Pancreas (tissue), 10 donors: ENCODE results near the gene SARS1. TPM values are rescaled to one million over a fixed set of nuclear protein-coding genes. Genes with fewer than 3 reads are reported as not detected.

Experiments used
- ATAC-seq, 4 donors: fragments of 200-7000 bp; cut with Tn5 transposase; one replicate each; pipeline versions ENCODE4 v1.8.0 to v1.9.1; 2020; ENCODE audit warnings: mild to moderate bottlenecking in 4 of 4, moderate library complexity in 4 of 4
- DNase-seq, 6 donors: peaks; one replicate each; pipeline ENCODE4 v3.0.0-alpha.2; 2020
- FAIRE-seq: peaks from 2 replicates; lab custom pipeline; 2012; peaks lifted over from hg19 to GRCh38; lab: Jason Lieb, UNC
- H3K27ac ChIP-seq, 4 donors: fragments of 200-600 bp; sonication (generic); 1 replicate in 3 of 4; 2 replicates in 1 of 4; pipeline versions ENCODE4 v1.5.0 to v1.8.0; 2020
- H3K27me3 ChIP-seq, 4 donors: fragments of 200-600 bp; one replicate each; pipeline ENCODE4 v1.8.0; 2021
- H3K36me3 ChIP-seq, 3 donors: fragments of 200-600 bp; sonication (generic) in 1 of 3; one replicate each; pipeline versions ENCODE4 v1.5.0 to v1.8.0; 2020 to 2021
- H3K4me1 ChIP-seq, 3 donors: fragments of 200-600 bp; one replicate each; pipeline ENCODE4 v1.8.0; 2021
- H3K4me3 ChIP-seq, 4 donors: fragments of 200-600 bp; sonication (generic) in 2 of 4; one replicate each; pipeline versions ENCODE4 v1.5.0 to v1.8.0; 2020 to 2021
- H3K9me3 ChIP-seq, 4 donors: fragments of 200-600 bp; one replicate each; pipeline ENCODE4 v1.8.0; 2021
- WGBS, 2 donors: extraction: QIAGEN DNeasy Blood & Tissue Kit; methylation state at CpG; one replicate each; pipeline ENCODE4 v1.1.7; 2013; 5-methylcytosine and 5-hydroxymethylcytosine counted together
- intact Hi-C, 3 donors: fragments of 100-400 bp; cut with DNase I; formaldehyde crosslinking; loops; one replicate each; pipeline versions ENCODE4 v1.11.1 to v1.14.2; 2022
- polyA plus RNA-seq, 2 donors: library from polyadenylated mRNA; stranded (reverse); fragments of 200-250 nt; gene quantifications; one replicate each; pipeline ENCODE4 v1.2.3, GENCODE V29; 2013
- total RNA-seq, 6 donors: library from RNA; stranded (reverse); fragmentation: NEBNext Ultra II Directional in 4 of 6; extraction: Animal tissue kit (Norgen Biotek cat#: 25700) in 4 of 6; gene quantifications; one replicate each; pipeline versions ENCODE4 v1.2.1 to v1.2.4, GENCODE V29; 2021 to 2023
- TF ChIP-seq, protein P1 (sequence below), 4 donors: fragments of 200-600 bp; sonication (generic) in 3 of 4; IDR thresholded peaks; one replicate each; pipeline versions ENCODE4 v1.5.0 to v1.8.0; 2021; ENCODE audit warnings: antibody characterized with exemption in 4 of 4
- donor health status: healthy with polysubstance abuse.
- donor health status: DM: no; HTN: no; CAD: no; lungs with moderate emphysema.
- donor health status: DM: no; HTN: no; CAD: no.
- donor health status: control.
- donor health status: control.
- donor health status: Bipolar disorder and iron deficiency.
- donor health status: DM: yes; HTN: yes; CAD: no.
- donor health status: DM: no; HTN: no; CAD: no.
- donor health status: DM: no; HTN: no; CAD: no.
- donor health status: DM: yes; HTN: yes; CAD: no.

SARS1 gene
- total and polyA plus RNA-seq, 8 donors = 50.5 to 270 (median 115) TPM

DNA sequence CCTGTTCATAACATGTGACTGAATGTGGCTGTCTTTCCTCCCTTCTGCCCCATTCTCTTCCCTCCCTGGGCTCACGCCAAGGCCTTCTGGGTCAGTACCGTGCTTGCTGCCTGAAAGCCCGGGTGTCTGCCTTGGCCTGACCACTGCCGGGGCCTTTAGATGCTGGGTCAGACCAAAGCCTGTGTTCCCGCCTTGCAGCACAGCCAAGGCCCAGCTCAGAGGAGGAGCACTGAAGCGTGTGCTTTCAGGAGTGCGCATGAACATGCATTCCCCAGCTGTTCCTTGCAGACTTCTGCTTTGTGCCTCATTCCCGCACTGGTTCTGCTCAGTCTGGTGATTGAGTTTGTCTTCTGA lies 27.0 kb upstream of the SARS1 start:
- H3K4me1 ChIP-seq = peaks cover 14 to 55% (median 30%) of the 10 kb centered on the region in 3 donors
- TF ChIP-seq, protein P1, sequence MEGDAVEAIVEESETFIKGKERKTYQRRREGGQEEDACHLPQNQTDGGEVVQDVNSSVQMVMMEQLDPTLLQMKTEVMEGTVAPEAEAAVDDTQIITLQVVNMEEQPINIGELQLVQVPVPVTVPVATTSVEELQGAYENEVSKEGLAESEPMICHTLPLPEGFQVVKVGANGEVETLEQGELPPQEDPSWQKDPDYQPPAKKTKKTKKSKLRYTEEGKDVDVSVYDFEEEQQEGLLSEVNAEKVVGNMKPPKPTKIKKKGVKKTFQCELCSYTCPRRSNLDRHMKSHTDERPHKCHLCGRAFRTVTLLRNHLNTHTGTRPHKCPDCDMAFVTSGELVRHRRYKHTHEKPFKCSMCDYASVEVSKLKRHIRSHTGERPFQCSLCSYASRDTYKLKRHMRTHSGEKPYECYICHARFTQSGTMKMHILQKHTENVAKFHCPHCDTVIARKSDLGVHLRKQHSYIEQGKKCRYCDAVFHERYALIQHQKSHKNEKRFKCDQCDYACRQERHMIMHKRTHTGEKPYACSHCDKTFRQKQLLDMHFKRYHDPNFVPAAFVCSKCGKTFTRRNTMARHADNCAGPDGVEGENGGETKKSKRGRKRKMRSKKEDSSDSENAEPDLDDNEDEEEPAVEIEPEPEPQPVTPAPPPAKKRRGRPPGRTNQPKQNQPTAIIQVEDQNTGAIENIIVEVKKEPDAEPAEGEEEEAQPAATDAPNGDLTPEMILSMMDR (IDR thresholded peaks at IDR 0.05) = no peak
- no peaks in the 10 kb centered on the region for H3K9me3 ChIP-seq
- FAIRE-seq (no peak), DNase-seq (no peak), ATAC-seq (peak in 3 of 4 donors; percentile 21 to 54 (median 30))
- H3K4me3 ChIP-seq = no peak overlapping the region
- no peaks in the 10 kb centered on the region for H3K27me3 ChIP-seq
- no peak overlapping the region for H3K27ac ChIP-seq
- 54 to 55% methylated on average over 8 of the region's 8 CpGs for WGBS, 2 donors
- intact Hi-C loops = no loop called here
- peaks cover 0 to 8% (median 0%) of the 10 kb centered on the region in 3 donors for H3K36me3 ChIP-seq

DNA sequence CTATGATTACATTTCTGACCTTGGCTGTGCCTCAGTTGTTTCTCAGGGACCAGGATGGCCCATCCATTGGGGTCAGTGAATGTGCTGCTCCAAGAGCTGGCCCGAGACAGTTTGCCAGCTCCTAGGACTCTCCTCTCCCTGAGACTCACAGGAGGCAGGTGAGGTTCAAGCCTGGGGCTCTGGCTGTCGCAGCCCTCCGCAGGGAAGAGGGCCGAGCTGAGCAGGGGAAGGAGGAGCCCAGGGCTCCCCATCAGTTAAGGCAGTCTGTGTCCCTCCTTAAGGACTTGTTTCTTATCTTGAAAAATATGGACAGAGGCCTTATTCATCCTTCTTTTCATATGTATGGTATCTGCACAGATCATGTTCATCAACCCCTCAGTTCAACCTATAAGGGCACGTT lies 26.6 kb upstream of the SARS1 start:
- Histone ChIP-seq H3K4me1 (peaks cover 10 to 51% (median 26%) of the 10 kb centered on the region in 3 donors), H3K36me3 (peaks cover 0 to 12% (median 0%) of the 10 kb centered on the region in 3 donors), H3K27me3 (no peaks in the 10 kb centered on the region), H3K4me3 (no peak overlapping the region), H3K9me3 (no peaks in the 10 kb centered on the region), H3K27ac (no peak overlapping the region)
- intact Hi-C loops = no loop called here
- FAIRE-seq (no peak), DNase-seq (no peak), ATAC-seq (no peak)
- TF ChIP-seq, protein P1 (IDR thresholded peaks at IDR 0.05) = no peak
- WGBS, 2 donors = 83 to 86% methylated on average over 5 of the region's 5 CpGs

DNA sequence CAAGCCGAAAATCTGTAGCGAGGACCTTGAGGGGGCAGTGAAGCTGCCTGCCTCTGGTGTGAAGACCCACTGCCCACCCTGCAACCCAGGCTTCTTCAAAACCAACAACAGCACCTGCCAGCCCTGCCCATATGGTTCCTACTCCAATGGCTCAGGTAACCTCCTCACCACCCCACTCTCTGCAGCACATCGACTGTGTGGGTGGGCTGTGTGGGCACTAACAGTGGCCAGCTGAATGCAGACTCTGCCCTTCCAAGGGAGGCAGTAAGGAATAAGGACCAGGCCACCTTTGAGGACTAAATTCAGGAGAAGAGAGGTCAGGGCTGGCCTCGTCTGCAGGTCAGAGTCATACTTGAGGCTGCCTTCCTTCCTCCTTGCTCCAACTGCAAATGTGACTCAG lies 25.5 kb upstream of the SARS1 start:
- FAIRE-seq (no peak), ATAC-seq (no peak), DNase-seq (no peak)
- Histone ChIP-seq H3K4me3 (no peak overlapping the region), H3K36me3 (peaks cover 0 to 20% (median 0%) of the 10 kb centered on the region in 3 donors), H3K27ac (no peak overlapping the region), H3K9me3 (no peaks in the 10 kb centered on the region), H3K27me3 (no peaks in the 10 kb centered on the region), H3K4me1 (peaks cover 7 to 42% (median 23%) of the 10 kb centered on the region in 3 donors)
- intact Hi-C loops = no loop called here
- 91 to 92% methylated on average over 4 of the region's 4 CpGs for WGBS, 2 donors
- TF ChIP-seq, protein P1 (IDR thresholded peaks at IDR 0.05) = no peak

DNA sequence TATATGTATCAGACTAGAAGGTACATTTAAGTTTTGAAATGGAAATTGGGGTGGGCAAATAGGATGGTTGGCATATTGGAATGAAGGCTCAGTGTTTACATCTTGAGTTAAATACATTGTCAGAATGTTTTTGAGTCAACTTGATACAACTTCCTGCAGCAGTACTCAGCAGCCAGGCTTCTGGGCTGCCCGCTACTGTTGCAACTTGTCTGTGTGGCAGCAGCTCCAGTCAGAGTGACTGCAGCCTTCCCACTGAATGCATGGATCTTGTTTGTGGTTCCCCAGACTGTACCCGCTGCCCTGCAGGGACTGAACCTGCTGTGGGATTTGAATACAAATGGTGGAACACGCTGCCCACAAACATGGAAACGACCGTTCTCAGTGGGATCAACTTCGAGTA lies 24.9 kb upstream of the SARS1 start:
- no peak overlapping the region for H3K27ac ChIP-seq
- no peaks in the 10 kb centered on the region for H3K27me3 ChIP-seq
- no peak overlapping the region for H3K4me3 ChIP-seq
- no peak for FAIRE-seq
- H3K9me3 ChIP-seq = no peaks in the 10 kb centered on the region
- H3K4me1 ChIP-seq = peaks cover 7 to 45% (median 23%) of the 10 kb centered on the region in 3 donors
- 90 to 91% methylated on average over 6 of the region's 6 CpGs for WGBS, 2 donors
- H3K36me3 ChIP-seq = peaks cover 0 to 20% (median 0%) of the 10 kb centered on the region in 3 donors
- no peak for ATAC-seq
- intact Hi-C loops = no loop called here
- TF ChIP-seq, protein P1 (IDR thresholded peaks at IDR 0.05) = no peak
- no peak for DNase-seq

DNA sequence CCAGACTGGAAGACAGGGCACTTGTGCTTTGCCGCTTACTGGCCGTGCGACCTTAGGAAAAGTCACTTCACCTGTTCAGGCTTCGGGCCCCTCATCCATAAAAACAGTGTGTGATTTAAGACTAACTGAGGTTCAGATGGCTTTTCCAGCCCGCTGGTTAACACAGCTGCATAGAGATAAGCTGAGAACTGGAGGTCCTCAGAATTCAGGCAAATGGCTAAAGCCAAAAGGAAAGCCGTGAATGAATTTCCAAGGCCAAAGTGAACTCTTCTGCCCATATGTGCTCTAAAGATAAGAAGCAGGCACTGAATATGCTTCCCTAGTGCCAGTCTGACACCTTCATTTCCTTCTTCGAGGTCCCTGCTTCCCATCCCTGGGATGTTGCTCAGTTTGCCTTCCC lies 23.5 kb upstream of the SARS1 start:
- no peak for FAIRE-seq
- intact Hi-C loops = loop anchor here in 2 of 3 donors (5.0 to 10.0 kb wide), 2 partner anchors 85 to 93 kb away; no protein-coding TSS in a partner anchor
- Histone ChIP-seq H3K27me3 (no peaks in the 10 kb centered on the region), H3K4me1 (peaks cover 7 to 39% (median 23%) of the 10 kb centered on the region in 3 donors), H3K27ac (no peak overlapping the region), H3K4me3 (no peak overlapping the region), H3K9me3 (no peaks in the 10 kb centered on the region), H3K36me3 (peaks cover 0 to 20% (median 0%) of the 10 kb centered on the region in 3 donors)
- TF ChIP-seq, protein P1 (IDR thresholded peaks at IDR 0.05) = no peak
- WGBS, 2 donors = 66 to 69% methylated on average over 7 of the region's 7 CpGs
- DNase-seq = no peak
- ATAC-seq = no peak
